HFFc6 (cell line): ENCODE data around the gene WDR74. TPM values are rescaled to one million over a fixed set of nuclear protein-coding genes. Genes with fewer than 3 reads are reported as not detected.
A peak's percentile ranks its signal among the peaks of the same experiment; 100 is the strongest.
"Not testable (repeated sequence)": the region's sequence is repeated elsewhere in the genome, so short reads cannot be mapped to it uniquely, and the experiment has no call there.

Experiments used
- DNase-seq: peaks from one replicate; pipeline ENCODE4 v3.0.0-alpha.2; 2018
- H3K27ac Mint-ChIP-seq: 2 replicates; pipeline ENCODE4 v1.8.0; 2020; ENCODE audit warnings: mild to moderate bottlenecking, mixed read lengths
- H3K27me3 Mint-ChIP-seq: 2 replicates; pipeline ENCODE4 v1.8.0; 2021; ENCODE audit warnings: mild to moderate bottlenecking, moderate library complexity, mixed read lengths; ENCODE audit not compliant: insufficient read depth
- H3K36me3 Mint-ChIP-seq: 2 replicates; pipeline ENCODE4 v1.8.0; 2021; ENCODE audit warnings: low read depth, mixed read lengths
- H3K4me1 Mint-ChIP-seq: 2 replicates; pipeline ENCODE4 v1.8.0; 2020; ENCODE audit warnings: low read depth, mixed read lengths
- H3K4me3 Mint-ChIP-seq: 2 replicates; pipeline ENCODE4 v1.8.0; 2020; ENCODE audit warnings: mild to moderate bottlenecking, moderate library complexity, mixed read lengths
- H3K9me3 Mint-ChIP-seq: 2 replicates; pipeline ENCODE4 v1.8.0; 2020; ENCODE audit warnings: mild to moderate bottlenecking, mixed read lengths
- CTCF ChIP-seq: fragments of 200-600 bp; sonication (generic); IDR thresholded peaks from 2 replicates; pipeline ENCODE4 v1.5.0; 2021; ENCODE audit warnings: antibody characterized with exemption, mild to moderate bottlenecking
- total RNA-seq, 6 experiments: library from RNA; stranded (reverse); fragmentation: NEBNext Ultra II Directional; extraction: Animal tissue kit (Norgen Biotek cat#: 25700); gene quantifications; 2 replicates in 1 of 6; 3 replicates in 5 of 6; pipeline ENCODE4 v1.2.3, GENCODE V29; 2021

Gene WDR74
- total RNA-seq, 6 experiments from 2014 or later = 37.4 to 49.2 (median 41.0) TPM

DNA sequence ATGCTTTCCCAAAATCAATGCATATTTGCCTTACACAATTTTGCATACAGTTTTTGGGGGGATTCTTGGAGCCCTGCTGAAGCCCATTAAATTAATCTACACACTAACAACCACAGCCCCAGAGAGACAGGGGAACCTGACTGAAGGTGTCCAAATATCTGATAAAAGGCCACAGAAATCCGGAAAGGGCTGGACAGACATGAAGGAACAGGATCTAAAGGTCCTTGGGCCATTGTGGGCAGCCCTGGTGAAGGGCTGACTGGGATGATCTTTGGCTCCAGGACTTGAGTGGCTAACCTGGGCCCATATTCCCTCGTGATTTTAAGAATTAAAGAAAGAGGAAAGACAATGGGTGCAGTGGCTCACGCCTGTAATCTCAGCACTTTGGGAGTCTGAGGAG is 6.8 kb upstream of the WDR74 start:
- Mint-ChIP-seq H3K27ac (no peak overlapping the region), H3K4me3 (no peak overlapping the region), H3K9me3 (no peaks in the 10 kb centered on the region), H3K27me3 (peaks cover 1% of the 10 kb centered on the region), H3K36me3 (no peaks in the 10 kb centered on the region), H3K4me1 (peaks cover 5% of the 10 kb centered on the region)
- no peak for DNase-seq
- no peak for TF ChIP-seq CTCF

DNA sequence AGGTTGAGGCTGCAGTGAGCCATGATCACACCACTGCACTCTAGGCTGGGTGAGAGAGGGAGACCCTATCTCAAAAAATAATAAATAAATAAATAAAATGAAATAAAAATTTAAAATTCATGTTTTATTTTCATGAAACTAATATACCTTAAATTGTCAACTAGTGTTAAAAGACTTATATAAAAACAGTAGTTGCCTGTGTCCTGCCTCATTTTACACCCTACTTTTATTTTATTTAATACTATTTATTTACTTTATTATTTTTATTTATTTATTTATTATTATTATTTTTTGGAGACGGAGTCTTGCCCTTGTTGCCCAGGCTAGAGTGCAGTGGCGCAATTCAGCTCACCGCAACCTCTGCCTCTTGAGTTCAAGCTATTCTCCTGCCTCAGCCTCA is 4.8 kb upstream of the WDR74 start:
- TF ChIP-seq CTCF = no peak
- Mint-ChIP-seq H3K27me3 (peaks cover 9% of the 10 kb centered on the region), H3K4me1 (peaks cover 16% of the 10 kb centered on the region), H3K4me3 (no peak overlapping the region), H3K36me3 (peaks cover 5% of the 10 kb centered on the region), H3K9me3 (no peaks in the 10 kb centered on the region), H3K27ac (no peak overlapping the region)
- no peak for DNase-seq

GRCh38 chr11:62843466-62843865 is 4.1 kb upstream of the WDR74 start:
- Mint-ChIP-seq H3K4me3 (no peak overlapping the region), H3K4me1 (peaks cover 21% of the 10 kb centered on the region), H3K27me3 (peaks cover 8% of the 10 kb centered on the region), H3K9me3 (no peaks in the 10 kb centered on the region), H3K36me3 (peaks cover 9% of the 10 kb centered on the region), H3K27ac (no peak overlapping the region)
- DNase-seq = no peak
- no peak for TF ChIP-seq CTCF

- H3K4me1 Mint-ChIP-seq = peaks cover 23% of the 10 kb centered on the region
- not testable (repeated sequence) for H3K27me3 Mint-ChIP-seq, H3K4me3 Mint-ChIP-seq, H3K27ac Mint-ChIP-seq, DNase-seq, H3K9me3 Mint-ChIP-seq, H3K36me3 Mint-ChIP-seq
Measured at GRCh38 chr11:62842891-62843290, 3.5 kb upstream of the WDR74 start.

DNA sequence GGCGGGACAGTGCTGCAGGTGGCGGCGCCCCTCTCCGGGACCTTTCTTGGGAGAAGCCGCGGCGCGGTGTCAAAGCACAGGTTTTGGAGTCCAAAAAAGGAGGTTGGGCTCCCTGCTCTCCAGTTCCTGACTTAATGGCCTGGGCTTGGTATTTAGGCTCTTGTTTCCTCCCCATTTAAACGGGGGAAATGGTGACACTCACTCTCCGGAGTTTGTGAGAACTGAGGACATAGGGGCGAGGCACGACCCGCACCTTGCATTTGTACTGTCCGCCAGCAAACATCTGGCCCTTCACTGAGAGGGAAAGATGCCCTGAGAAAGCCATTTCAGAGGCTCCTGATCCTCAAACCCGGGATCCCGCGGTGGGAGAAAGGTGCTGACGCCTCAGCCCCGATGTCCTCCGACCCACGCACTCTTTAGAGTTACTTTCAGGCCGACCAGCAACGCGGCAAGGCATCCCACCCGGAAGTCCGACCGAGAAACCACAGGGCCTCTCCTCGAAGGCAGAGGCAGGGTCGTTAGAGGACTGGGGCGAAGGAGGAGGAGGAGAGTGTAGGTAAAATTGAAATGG is 2.9 kb upstream of the WDR74 start:
- peaks cover 10% of the 10 kb centered on the region for H3K27me3 Mint-ChIP-seq
- no peak for TF ChIP-seq CTCF

GRCh38 chr11:62841361-62842170 is 2.2 kb upstream of the WDR74 start:
- Mint-ChIP-seq H3K4me3 (no peak overlapping the region), H3K27ac (no peak overlapping the region), H3K36me3 (peaks cover 14% of the 10 kb centered on the region), H3K9me3 (no peaks in the 10 kb centered on the region), H3K4me1 (peaks cover 29% of the 10 kb centered on the region), H3K27me3 (peaks cover 10% of the 10 kb centered on the region)
- no peak for TF ChIP-seq CTCF
- peak; percentile 100 for DNase-seq

More for the DNA sequence above, 2.9 kb upstream of the WDR74 start:
- Mint-ChIP-seq H3K4me3 (no peak overlapping the region), H3K4me1 (peaks cover 29% of the 10 kb centered on the region), H3K9me3 (no peaks in the 10 kb centered on the region), H3K36me3 (peaks cover 14% of the 10 kb centered on the region), H3K27ac (no peak overlapping the region)
- no peak for DNase-seq

GRCh38 chr11:62840721-62841360 is 1.5 kb upstream of the WDR74 start:
- peak; percentile 99 for DNase-seq
- Mint-ChIP-seq H3K36me3 (peaks cover 14% of the 10 kb centered on the region), H3K4me1 (peaks cover 29% of the 10 kb centered on the region), H3K27me3 (peaks cover 10% of the 10 kb centered on the region)
- H3K27ac Mint-ChIP-seq, H3K9me3 Mint-ChIP-seq, H3K4me3 Mint-ChIP-seq: not testable (repeated sequence)
